HG02885 (cell line): ENCODE results near the gene PSME3IP1.

Experiments
- ATAC-seq: cut with Tn5 transposase; IDR thresholded peaks from one replicate; pipeline ENCODE4 v1.9.1; 2021; ENCODE audit warnings: mild to moderate bottlenecking; ENCODE audit not compliant: unreplicated experiment, poor library complexity

PSME3IP1 gene

GRCh38 chr16:57172721-57173290, 13.0 kb downstream of the PSME3IP1 start:
- ATAC-seq: no peak

- no peak for ATAC-seq
Observed at GRCh38 chr16:57169327-57169726, 16.5 kb downstream of the PSME3IP1 start.

GRCh38 chr16:57167953-57168352, 17.9 kb downstream of the PSME3IP1 start:
- no peak for ATAC-seq

- ATAC-seq: no peak
Observed at GRCh38 chr16:57167538-57167937, 18.3 kb downstream of the PSME3IP1 start.

- ATAC-seq: no peak
Observed at GRCh38 chr16:57166951-57167350, 18.9 kb downstream of the PSME3IP1 start.

GRCh38 chr16:57166451-57166850, 19.4 kb downstream of the PSME3IP1 start:
- ATAC-seq: no peak

GRCh38 chr16:57165938-57166337, 19.9 kb downstream of the PSME3IP1 start:
- ATAC-seq: no peak

GRCh38 chr16:57165483-57165882, 20.4 kb downstream of the PSME3IP1 start:
- no peak for ATAC-seq

GRCh38 chr16:57163842-57164241, 22.0 kb downstream of the PSME3IP1 start:
- ATAC-seq: no peak

- ATAC-seq: no peak
Observed at GRCh38 chr16:57159447-57159846, 26.4 kb downstream of the PSME3IP1 start.

- no peak for ATAC-seq
Observed at GRCh38 chr16:57157533-57157932, 28.3 kb downstream of the PSME3IP1 start.

GRCh38 chr16:57156351-57156703, 29.5 kb downstream of the PSME3IP1 start:
- ATAC-seq: no peak

GRCh38 chr16:57155702-57156350, 30.0 kb downstream of the PSME3IP1 start:
- ATAC-seq: no peak

GRCh38 chr16:57153841-57154240, 32.0 kb downstream of the PSME3IP1 start:
- ATAC-seq: no peak

- ATAC-seq: no peak
Observed at GRCh38 chr16:57152096-57153093, 33.4 kb downstream of the PSME3IP1 start.

GRCh38 chr16:57151369-57151768, 34.5 kb downstream of the PSME3IP1 start:
- no peak for ATAC-seq

- ATAC-seq: no peak
Observed at GRCh38 chr16:57150682-57151330, 35.0 kb downstream of the PSME3IP1 start.

- no peak for ATAC-seq
Observed at GRCh38 chr16:57149391-57149790, 36.4 kb downstream of the PSME3IP1 start.

GRCh38 chr16:57148481-57148880, 37.4 kb downstream of the PSME3IP1 start:
- no peak for ATAC-seq

- no peak for ATAC-seq
Observed at GRCh38 chr16:57147381-57148221, 38.2 kb downstream of the PSME3IP1 start.
